Activated CD8-positive, alpha-beta T cell treated with anti-CD3 and anti-CD28 coated beads for 36 hours (primary cell): ENCODE data around the gene CCR5. TPM values are rescaled to one million over a fixed set of nuclear protein-coding genes. Genes with fewer than 3 reads are reported as not detected.
A peak's percentile ranks its signal among the peaks of the same experiment; 100 is the strongest.

ENCODE experiments used
- ATAC-seq: fragments of 200-7000 bp; cut with Tn5 transposase; one replicate; pipeline ENCODE4 v1.10.0; 2021; ENCODE audit warnings: mild to moderate bottlenecking, moderate library complexity
- CTCF ChIA-PET: fragments of 350-600 bp; sonication (Branson Sonifier 250); formaldehyde crosslinking; loops from one replicate; lab custom pipeline; 2021; ENCODE audit warnings: antibody characterized with exemption; lab: Charles Lee
- POLR2A ChIA-PET: fragments of 350-600 bp; sonication (Branson Sonifier 250); formaldehyde crosslinking; loops from one replicate; lab custom pipeline; 2021; ENCODE audit warnings: antibody characterized with exemption; lab: Charles Lee
- DNase-seq: peaks from one replicate; pipeline ENCODE4 v3.0.0-alpha.2; 2020
- H3K27ac Mint-ChIP-seq: one replicate; pipeline ENCODE4 v1.8.0; 2021; ENCODE audit warnings: mild to moderate bottlenecking, mixed read lengths
- H3K27me3 Mint-ChIP-seq: one replicate; pipeline ENCODE4 v1.8.0; 2021; ENCODE audit warnings: mixed read lengths
- H3K36me3 Mint-ChIP-seq: one replicate; pipeline ENCODE4 v1.8.0; 2021; ENCODE audit warnings: low read depth, mixed read lengths
- H3K4me1 Mint-ChIP-seq: one replicate; pipeline ENCODE4 v1.8.0; 2021; ENCODE audit warnings: low read depth, mixed read lengths
- H3K4me3 Mint-ChIP-seq: one replicate; pipeline ENCODE4 v1.8.0; 2021; ENCODE audit warnings: mild to moderate bottlenecking, moderate library complexity, mixed read lengths
- H3K9me3 Mint-ChIP-seq: one replicate; pipeline ENCODE4 v1.8.0; 2021; ENCODE audit warnings: mixed read lengths
- CTCF ChIP-seq: fragments of 200-600 bp; IDR thresholded peaks from one replicate; pipeline ENCODE4 v1.8.0; 2022; ENCODE audit warnings: antibody characterized with exemption, mild to moderate bottlenecking
- intact Hi-C: fragments of 100-400 bp; cut with micrococcal nuclease; formaldehyde crosslinking; loops from one replicate; pipeline ENCODE4 v1.10.0; 2022
- total RNA-seq, 2 experiments: library from RNA; stranded (reverse); gene quantifications; one replicate each; pipeline ENCODE4 v1.2.3, GENCODE V29; 2021

Gene CCR5
- total RNA-seq, 2 experiments from 2014 or later: 1.7 to 2.2 TPM

DNA sequence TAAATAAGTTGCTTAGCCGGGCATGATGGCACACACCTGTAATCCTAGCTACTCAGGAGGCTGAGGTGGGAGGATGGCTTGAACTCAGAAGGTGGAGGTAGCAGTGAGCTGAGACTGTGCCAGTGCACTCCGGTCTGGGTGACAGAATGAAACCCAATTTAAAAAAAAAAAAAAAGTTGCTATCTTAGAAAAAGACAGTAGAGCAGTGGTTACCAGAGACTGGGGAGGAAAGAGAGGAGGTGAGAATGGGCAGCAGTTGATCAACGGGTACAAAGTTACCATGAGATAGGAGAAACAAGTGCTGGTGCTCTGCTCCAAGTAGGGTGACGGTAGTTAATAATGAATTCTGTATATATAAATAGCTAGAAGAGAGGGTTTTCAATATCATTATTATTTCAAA lies 17.7 kb upstream of the CCR5 start:
- TF ChIP-seq CTCF: no peak
- no peak for ATAC-seq
- peaks cover 2% of the 10 kb centered on the region for H3K36me3 Mint-ChIP-seq
- H3K4me3 Mint-ChIP-seq: no peak overlapping the region
- peak overlapping the region; percentile 31 for H3K27ac Mint-ChIP-seq
- H3K27me3 Mint-ChIP-seq: peaks cover 22% of the 10 kb centered on the region
- peaks cover 4% of the 10 kb centered on the region for H3K9me3 Mint-ChIP-seq
- POLR2A ChIA-PET: interaction anchor here (0.9 to 1.4 kb wide), 2 partner anchors 54 to 58 kb away, joined by 3 to 4 read pairs; partner anchors contain the start of genes CCR5AS and CCRL2
- DNase-seq: no peak
- peaks cover 60% of the 10 kb centered on the region for H3K4me1 Mint-ChIP-seq
- CTCF ChIA-PET: interaction anchor here (0.6 to 1.3 kb wide), 2 partner anchors 17 to 181 kb away, joined by 3 to 7 read pairs; partner anchors contain the start of gene CCR5
- intact Hi-C loops: no loop called here

- ATAC-seq (peak; percentile 64), DNase-seq (peak; percentile 44)
- H3K4me1 Mint-ChIP-seq: peaks cover 56% of the 10 kb centered on the region
- CTCF ChIA-PET: interaction anchor here (0.6 to 1.7 kb wide), 8 partner anchors 15 to 277 kb away, joined by 3 to 7 read pairs (median 3); partner anchors contain the start of gene CCR5
- H3K4me3 Mint-ChIP-seq: peak within 1 kb of the TSS; percentile 44
- H3K36me3 Mint-ChIP-seq: no peaks in the 10 kb centered on the region
- H3K27me3 Mint-ChIP-seq: peaks cover 24% of the 10 kb centered on the region
- intact Hi-C loops: no loop called here
- no peaks in the 10 kb centered on the region for H3K9me3 Mint-ChIP-seq
- POLR2A ChIA-PET: interaction anchor here (0.8 to 1.4 kb wide), 5 partner anchors 53 to 242 kb away, joined by 3 to 4 read pairs (median 3); partner anchors contain the start of genes CCR5AS and CCRL2
- TF ChIP-seq CTCF: no peak
- H3K27ac Mint-ChIP-seq: peak within 1 kb of the TSS; percentile 70
These were observed 16.9 kb upstream of the CCR5 start, which contains the start of gene CCR2 for GRCh38 chr3:46353647-46354410. Gene CCR2, plus strand, starts transcription at chr3:46354111. Its CDS starts 3,417 bp downstream, at chr3:46357528.

DNA sequence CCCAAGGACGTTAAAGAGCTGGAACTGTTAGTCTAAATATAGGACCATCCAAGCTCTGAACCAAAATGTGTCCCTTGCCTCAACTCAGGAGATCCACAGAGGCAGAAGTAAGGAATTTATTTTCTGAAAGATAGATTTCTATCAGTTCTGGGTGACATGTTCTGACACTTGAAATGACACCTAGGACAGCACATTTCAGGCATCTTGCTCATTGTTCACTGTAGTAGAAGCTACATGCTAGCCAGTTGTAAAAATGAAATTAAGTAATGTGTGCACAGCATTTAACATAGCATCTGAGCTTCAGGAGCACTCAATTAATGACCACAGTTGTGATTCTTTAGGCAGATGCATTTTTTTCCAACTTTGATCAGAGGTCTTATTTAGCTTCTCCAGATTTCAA lies 16.3 kb upstream of the CCR5 start:
- Mint-ChIP-seq H3K36me3 (no peaks in the 10 kb centered on the region), H3K9me3 (no peaks in the 10 kb centered on the region), H3K27ac (peak overlapping the region; percentile 70), H3K4me3 (peak overlapping the region; percentile 44), H3K27me3 (peaks cover 24% of the 10 kb centered on the region), H3K4me1 (peaks cover 52% of the 10 kb centered on the region)
- CTCF ChIA-PET: interaction anchor here (0.8 to 1.7 kb wide), 8 partner anchors 14 to 277 kb away, joined by 3 to 7 read pairs (median 3); partner anchors contain the start of gene CCR5
- DNase-seq: no peak
- no peak for TF ChIP-seq CTCF
- no peak for ATAC-seq
- POLR2A ChIA-PET: interaction anchor here (0.8 to 1.4 kb wide), 4 partner anchors 14 to 242 kb away, joined by 3 to 4 read pairs (median 4); no protein-coding TSS in a partner anchor
- intact Hi-C loops: no loop called here

DNA sequence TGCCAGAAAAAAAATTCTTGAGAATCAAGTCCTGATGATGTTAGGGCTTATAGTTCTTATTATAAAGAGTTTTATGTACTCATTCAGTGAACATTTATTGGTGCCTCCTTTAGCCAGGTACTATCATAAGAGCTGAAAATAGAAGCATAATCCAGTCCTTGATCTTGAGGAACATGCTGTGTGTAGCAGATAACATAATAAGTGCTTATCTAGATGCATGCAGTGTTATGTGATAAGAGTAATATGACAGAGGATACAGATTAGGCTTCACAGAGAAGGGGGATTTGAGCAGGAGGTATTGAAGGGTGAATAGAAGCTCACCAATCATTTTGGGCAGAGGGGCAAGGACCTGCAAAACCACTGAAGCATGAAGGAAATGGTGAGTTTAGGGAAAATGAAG lies 15.8 kb upstream of the CCR5 start:
- intact Hi-C loops: no loop called here
- Mint-ChIP-seq H3K9me3 (no peaks in the 10 kb centered on the region), H3K4me1 (peaks cover 51% of the 10 kb centered on the region), H3K4me3 (peak overlapping the region; percentile 7), H3K27ac (no peak overlapping the region), H3K36me3 (no peaks in the 10 kb centered on the region), H3K27me3 (peaks cover 24% of the 10 kb centered on the region)
- DNase-seq (no peak), ATAC-seq (no peak)
- ChIA-PET POLR2A (interaction anchor here (0.8 to 1.4 kb wide), 5 partner anchors 14 to 241 kb away, joined by 3 to 4 read pairs (median 3); no protein-coding TSS in a partner anchor), CTCF (interaction anchor here (0.8 to 1.7 kb wide), 6 partner anchors 13 to 278 kb away, joined by 3 to 5 read pairs (median 3); no protein-coding TSS in a partner anchor)
- no peak for TF ChIP-seq CTCF
